ENCODE measurements around the gene CNDP1.
"Not testable (repeated sequence)": the region's sequence is repeated elsewhere in the genome, so short reads cannot be mapped to it uniquely, and the experiment has no call there.

CNDP1 gene

DNA sequence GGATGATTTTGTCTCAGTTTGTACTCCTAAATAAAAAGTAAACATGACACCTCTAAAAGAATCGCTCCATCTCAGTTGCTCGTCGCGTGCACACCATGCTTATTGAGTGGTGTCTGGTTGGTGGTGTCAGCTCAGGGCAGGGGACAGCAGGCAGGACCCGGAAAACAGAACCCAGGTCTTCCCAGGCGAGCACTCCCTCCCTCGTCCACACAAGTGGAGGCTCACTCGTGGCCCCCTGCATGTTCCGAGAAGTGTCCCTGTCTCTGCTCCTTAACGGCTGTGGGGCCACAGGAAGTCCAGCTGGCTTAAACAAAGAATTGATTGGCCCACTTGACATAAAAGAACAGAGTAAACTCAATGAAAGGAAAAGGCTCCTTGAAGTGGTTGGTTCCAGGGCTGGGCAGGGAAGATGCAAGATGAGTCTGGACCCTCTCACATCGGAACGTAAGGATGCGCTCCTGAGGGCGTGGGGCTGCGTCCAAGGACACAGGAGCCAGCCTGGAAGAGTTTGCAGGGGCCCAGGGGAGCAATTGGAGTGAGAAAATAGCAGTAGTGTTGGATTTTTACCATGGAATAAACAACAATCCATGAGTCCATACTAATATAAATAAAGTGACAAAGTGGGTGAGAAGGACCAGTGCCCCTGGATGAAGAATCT is 13.1 kb upstream of the CNDP1 start:
- no peak for DNase-seq

DNA sequence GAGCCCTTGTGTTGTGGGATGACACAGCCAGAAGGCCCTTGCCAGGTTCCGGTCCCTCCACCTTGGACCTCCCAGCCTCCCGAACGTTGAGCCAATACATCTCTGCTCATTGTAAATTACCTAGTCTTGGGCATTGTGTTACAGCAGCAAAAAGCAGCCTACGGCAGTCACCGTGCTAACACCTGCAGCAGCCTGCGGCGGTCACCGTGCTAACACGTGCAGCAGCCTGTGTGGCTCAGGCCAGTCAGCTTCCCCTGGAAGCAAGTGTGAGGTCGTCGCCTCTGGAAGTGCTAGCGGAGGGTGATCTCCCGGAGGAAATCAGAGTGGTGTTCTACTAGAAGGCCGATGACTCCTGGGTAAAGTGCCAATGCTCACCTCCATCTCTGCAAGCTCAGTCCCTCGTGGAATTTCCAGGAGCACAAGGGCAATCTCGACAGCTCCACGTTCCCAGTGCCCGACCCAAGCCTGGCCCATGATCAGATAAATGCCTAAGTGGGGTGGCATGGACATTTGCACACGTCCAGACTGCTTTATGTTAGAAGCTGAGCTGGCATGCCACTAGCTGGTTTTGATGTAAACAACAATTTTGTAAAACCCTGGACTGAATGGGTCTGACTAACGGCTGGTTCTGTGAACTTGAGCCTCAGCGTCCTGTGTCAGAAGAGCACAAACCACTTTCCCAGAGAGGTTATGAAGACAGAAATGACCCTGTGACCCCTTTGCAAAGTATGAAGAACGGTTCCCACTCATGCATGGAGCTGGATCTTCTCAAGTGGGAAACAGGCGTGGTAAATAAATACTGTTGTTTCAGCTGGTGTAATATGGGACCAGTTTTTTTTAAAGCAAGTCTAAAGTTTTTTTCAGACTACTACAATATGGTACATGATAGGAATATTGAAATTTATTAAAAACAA is 11.4 kb upstream of the CNDP1 start:
- no peak for DNase-seq

DNA sequence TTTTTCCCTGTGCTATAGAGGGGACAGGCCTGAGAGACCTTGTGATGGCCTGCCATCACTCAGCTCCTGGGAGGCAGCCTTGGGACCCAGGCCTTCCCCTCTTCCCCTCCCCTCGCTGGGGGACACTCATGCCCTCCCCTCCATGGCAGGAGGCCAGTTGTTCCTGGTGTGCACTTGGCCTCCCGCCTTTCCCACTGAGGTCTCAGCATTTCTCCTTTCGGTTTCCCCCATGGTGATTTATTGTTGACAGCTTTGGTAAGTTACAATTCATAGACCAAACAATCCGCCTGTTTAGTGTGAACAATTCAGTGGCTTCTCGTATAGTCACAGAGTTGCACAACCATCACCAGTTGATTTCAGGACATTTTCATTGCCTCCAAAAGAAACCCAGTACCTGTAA is 10.2 kb upstream of the CNDP1 start:
- no peak for DNase-seq

- DNase-seq, result not testable (repeated sequence)
Measured at GRCh38 chr18:74524915-74525314, 9.4 kb upstream of the CNDP1 start.

- no peak for DNase-seq
Measured at GRCh38 chr18:74525741-74526140, 8.6 kb upstream of the CNDP1 start.

DNA sequence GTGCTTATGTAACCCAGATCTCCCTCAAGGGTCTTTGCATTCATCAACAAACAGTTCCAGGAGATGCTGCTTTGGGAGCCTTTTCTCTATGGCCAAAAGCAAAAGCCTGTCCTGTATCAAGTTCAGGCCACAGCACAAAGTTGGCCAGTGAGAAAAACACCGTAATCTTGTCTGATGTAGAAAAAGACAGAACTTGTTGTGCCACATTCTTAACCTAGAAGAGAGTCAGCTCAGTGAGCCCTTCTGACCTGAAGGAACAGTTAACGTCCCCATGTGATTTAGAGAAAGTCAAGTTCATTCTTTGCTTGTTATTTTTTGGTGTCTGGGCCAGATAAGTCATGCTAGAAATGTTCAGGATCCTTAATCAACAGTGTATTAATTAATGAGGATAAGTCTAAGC is 7.8 kb upstream of the CNDP1 start:
- DNase-seq, result no peak

GRCh38 chr18:74528478-74528877 is 5.8 kb upstream of the CNDP1 start:
- DNase-seq, result no peak

- DNase-seq, result no peak
Measured at GRCh38 chr18:74528913-74529312, 5.4 kb upstream of the CNDP1 start.

DNA sequence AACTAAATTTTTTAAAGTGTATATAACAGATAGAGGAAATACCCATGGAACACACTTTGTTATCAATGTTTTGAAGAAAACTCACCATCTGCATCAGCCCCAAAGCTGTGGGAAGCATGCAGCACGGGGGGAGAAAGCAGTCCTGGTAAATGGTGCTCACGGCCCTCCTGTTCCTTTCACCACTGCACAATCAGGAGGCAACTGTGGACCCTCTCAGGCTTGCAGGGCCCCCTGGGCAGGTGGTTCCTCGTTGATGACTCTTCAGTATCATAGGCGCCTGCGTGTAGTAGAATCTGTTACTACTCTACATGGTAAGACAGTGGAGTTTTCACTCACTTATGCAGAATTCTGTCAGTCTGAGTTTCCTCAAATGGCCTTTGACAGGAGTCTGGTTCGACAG is 4.9 kb upstream of the CNDP1 start:
- DNase-seq, result no peak

DNA sequence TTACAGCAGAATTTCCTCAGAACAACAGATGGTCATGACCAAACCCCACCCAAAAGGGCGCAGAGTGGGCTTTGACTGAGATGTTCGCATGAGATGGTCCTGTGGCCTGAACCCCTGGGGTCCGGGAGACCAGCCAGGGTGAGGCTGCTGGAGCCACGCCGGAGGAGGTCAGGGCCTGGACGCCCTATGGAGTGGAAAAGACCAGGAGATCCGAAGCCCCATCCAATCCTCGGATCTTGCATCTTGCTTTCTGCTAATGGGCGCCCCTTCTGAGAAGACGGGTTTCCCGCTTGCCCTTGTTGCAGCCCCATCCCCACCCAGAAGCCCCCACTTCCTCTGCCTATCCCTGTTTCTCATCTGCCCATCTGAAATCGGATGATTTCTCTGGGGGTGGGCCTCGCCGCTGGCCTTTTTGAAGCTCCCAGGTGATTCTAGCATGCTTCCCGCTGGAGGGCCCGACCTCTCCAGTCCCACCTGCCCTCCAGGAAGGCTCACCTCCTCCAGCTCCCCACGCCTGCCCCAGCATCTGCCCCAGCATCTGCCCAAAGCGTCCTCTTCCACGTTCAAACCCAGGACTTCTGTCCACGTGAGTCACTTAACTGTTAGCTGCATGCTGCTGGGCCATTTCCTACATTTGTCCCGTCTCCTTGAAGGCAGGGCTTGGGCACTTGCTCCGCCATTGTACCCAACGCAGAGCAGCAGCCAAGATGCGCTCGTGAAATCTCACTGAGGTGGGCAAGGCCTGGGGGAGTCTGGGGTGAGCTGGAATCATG is 4.3 kb upstream of the CNDP1 start:
- DNase-seq, result no peak

DNA sequence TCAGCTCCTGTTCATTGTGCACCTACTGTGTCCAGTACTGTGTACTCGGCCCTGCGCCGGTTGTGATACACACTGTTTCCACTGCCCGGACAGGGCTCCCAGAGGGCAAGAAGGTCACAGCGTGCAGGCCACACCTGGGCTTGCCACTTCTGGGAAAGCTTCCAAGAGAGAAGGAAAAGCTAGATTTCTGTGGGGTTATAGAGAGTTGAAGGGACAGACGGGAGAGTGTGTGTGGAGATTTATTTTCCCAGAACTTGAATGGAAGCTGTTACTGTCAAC is 3.8 kb upstream of the CNDP1 start:
- no peak for DNase-seq

- DNase-seq, result no peak
Measured at GRCh38 chr18:74531043-74531442, 3.3 kb upstream of the CNDP1 start.

GRCh38 chr18:74532511-74533025 is 1.7 kb upstream of the CNDP1 start:
- no peak for DNase-seq

- DNase-seq, result no peak
Measured at GRCh38 chr18:74533666-74534065, 634 bp upstream of the CNDP1 start.

GRCh38 chr18:74534981-74535649 is 815 bp downstream of the CNDP1 start:
- DNase-seq, result no peak

DNA sequence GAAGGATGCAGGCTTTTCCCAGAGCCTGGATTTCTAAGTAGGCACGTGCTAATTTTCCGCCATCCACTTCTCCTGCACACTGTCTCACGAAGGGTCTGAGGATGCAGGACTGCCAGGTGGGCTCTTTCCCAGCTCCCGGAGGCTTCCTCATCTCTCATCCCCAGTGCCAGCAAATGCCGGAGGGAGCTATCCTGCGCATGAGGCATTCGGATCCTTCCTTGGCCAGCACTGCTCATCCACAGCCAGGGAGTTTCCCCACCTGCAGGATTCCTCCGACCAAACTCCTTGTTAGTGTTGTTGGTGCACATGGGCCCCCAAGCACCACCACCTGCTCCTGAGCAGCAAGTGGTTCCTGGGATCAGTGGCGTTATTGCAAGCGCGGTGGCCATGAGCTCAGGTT is 5.0 kb downstream of the CNDP1 start:
- DNase-seq, result no peak

GRCh38 chr18:74540652-74541421 is 6.5 kb downstream of the CNDP1 start:
- no peak for DNase-seq

DNA sequence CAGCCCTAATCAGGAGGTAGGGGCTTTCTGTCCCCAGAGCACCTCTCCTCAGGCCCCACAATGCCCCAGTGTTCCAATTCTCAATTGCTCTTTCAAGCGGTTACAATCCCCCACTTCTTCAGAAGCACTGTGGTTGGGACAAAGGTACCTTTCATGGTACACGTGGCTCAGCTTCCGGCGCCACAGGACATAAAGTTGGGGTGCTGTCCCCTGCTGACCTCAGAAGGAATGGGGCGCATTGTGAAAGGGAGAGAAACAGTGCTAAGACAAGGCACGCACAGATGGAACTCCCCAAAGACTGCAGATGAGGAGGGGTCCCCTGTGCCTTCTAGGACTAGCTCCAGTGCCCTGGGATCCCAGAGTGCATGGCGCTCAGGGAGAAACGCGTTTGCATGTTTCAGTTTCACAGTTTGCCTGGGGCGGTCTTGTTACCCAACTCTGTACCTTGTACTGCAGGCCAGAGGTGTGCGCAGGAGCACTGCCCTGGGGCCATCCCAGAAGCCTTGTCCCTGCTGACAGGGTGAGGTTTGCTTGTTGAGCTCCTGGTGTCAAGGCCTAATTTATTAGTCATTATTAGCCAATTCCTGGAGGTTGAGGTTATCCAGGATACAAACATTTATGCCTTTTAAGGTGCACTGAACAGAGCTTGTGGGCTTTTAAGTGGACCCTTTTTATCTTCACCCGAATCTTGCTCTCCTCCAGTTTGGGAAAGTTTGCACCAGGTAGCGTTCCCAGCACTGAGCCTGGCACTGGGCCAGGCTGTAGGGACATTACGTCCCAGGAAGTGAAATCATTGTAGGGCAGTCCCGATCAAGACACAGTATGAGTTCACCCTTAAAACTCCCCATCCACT is 7.6 kb downstream of the CNDP1 start:
- DNase-seq, result no peak

GRCh38 chr18:74544898-74545297 is 10.6 kb downstream of the CNDP1 start:
- no peak for DNase-seq

DNA sequence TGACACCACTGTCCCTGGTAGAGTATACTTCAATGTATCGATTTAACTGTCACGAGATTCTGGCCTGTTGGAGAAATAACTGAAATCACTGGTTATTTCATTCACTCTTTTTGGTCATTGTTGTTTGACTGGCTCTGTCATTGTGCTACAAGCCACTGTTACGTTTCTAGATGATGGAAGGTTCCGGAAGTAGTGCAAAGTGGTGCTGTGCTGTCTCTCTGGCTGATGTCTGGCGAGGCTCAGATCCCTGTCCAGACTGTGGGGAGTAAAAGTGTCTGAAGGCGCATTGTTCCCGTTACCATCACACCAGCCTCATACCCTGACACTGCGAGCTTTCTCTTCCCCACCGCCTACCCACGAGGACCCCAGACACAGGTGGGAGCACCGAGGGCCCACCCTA is 11.7 kb downstream of the CNDP1 start:
- no peak for DNase-seq

Data from DMS 273 treated with DMSO at 0.1 percent for 48 hours (cell line).